LNCaP clone FGC (cell line): ENCODE data around the gene SDF4.
"Not testable (repeated sequence)": the region's sequence is repeated elsewhere in the genome, so short reads cannot be mapped to it uniquely, and the experiment has no call there.

ENCODE experiments used
- DNase-seq: peaks from one replicate; pipeline ENCODE4 v3.0.0-alpha.2; 2011; ENCODE audit warnings: low read depth
- H3K4me3 ChIP-seq: 2 replicates; pipeline ENCODE4 v1.5.1; 2011; ENCODE audit warnings: mild to moderate bottlenecking, low read depth, low read length, control low read depth
- CTCF ChIP-seq: IDR thresholded peaks from 2 replicates; pipeline ENCODE4 v1.5.1; 2012; ENCODE audit warnings: mild to moderate bottlenecking; ENCODE audit not compliant: control insufficient read depth, insufficient read depth; ENCODE audit errors: extremely low read depth

SDF4 gene

GRCh38 chr1:1254667-1254998 lies 22.8 kb upstream of the SDF4 start:
- TF ChIP-seq CTCF = no peak

GRCh38 chr1:1253972-1254666 lies 22.3 kb upstream of the SDF4 start:
- H3K4me3 ChIP-seq = no peak overlapping the region
- no peak for DNase-seq
- TF ChIP-seq CTCF = no peak

More at GRCh38 chr1:1254667-1254998, 22.8 kb upstream of the SDF4 start:
- H3K4me3 ChIP-seq = no peak overlapping the region
- no peak for DNase-seq

GRCh38 chr1:1253314-1253713 lies 21.5 kb upstream of the SDF4 start:
- H3K4me3 ChIP-seq = no peak overlapping the region
- DNase-seq = no peak
- TF ChIP-seq CTCF = no peak

GRCh38 chr1:1250786-1251284 lies 19.0 kb upstream of the SDF4 start:
- no peak for DNase-seq
- TF ChIP-seq CTCF = no peak

GRCh38 chr1:1248009-1248913 lies 16.5 kb upstream of the SDF4 start:
- DNase-seq, H3K4me3 ChIP-seq: not testable (repeated sequence)

More at GRCh38 chr1:1250786-1251284, 19.0 kb upstream of the SDF4 start:
- no peak overlapping the region for H3K4me3 ChIP-seq

- DNase-seq = no peak
- TF ChIP-seq CTCF = no peak
- no peak overlapping the region for H3K4me3 ChIP-seq
Observed at GRCh38 chr1:1247341-1247913, 15.6 kb upstream of the SDF4 start.
